Measurements from ENCODE around the gene SULT1A1. TPM values are rescaled to one million over a fixed set of nuclear protein-coding genes. Genes with fewer than 3 reads are reported as not detected.

The SULT1A1 gene
- total and polyA plus RNA-seq, 2 of the 13 experiments (the other 11 are each of a cell fraction or from before 2014, with no cell fraction given) = 114 to 147 TPM

DNA sequence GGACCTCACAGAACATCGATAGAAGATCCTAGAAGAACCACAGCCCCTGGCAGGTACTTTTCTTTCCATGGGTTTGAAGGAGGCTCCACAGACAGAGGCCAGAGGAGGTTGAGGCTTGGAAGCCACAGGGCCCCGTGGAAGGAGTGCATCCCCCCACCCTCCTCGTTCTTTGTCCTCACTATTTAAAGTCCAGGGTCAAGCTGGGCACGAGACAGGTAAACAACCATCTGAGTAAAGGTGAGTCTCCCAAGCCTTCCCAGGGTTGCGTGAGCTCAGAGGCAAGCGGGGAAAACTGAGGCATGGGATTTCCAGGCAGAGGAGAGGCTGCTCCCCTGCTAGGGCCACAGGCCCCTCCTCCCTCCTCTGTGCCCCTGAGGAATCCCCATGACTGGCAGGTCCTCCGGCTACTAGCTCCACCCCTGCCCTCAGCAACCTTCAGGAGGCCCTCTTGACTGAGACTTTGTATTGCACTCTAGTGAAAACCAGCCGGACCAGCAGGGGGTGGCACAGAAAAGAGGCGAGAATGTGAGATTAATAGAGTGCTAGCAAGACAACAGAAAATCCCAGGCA is 12.1 kb downstream of the SULT1A1 start:
- BruUV-seq (replicated peaks) = no TSS peak
- peak overlapping the region; percentile 81 for H3K27ac ChIP-seq (ENCODE audit: extremely low read length, insufficient read depth, low read length)
- intact Hi-C loops (cut with micrococcal nuclease; ENCODE audit: unreplicated experiment) = no loop called here
- DNase-seq (ENCODE audit: low spot score) (peak; percentile 91), ATAC-seq (peak; percentile 61), FAIRE-seq (peak; percentile 60)
- ChIA-PET POLR2A (interaction anchor here (1.5 to 3.3 kb wide), 11 partner anchors 9 to 72 kb away, joined by 3 to 175 read pairs (median 8); partner anchors contain the start of genes NUPR1, SGF29 and SULT1A1), CTCF (ENCODE audit: low intra/inter-chr PET ratio, low total read pairs) (interaction anchor here (1.7 kb wide), 1 partner anchor 18 kb away, joined by 5 read pairs; no protein-coding TSS in a partner anchor)
- H3K36me3 ChIP-seq (replicated peaks in 1 of 2; ENCODE audit: control insufficient read depth in 1 of 2, insufficient read depth in 2 of 2, low read length in 2 of 2) = no peaks in the 10 kb centered on the region
- in situ Hi-C loops (cut with HindIII; ENCODE audit: extremely low pct_ligation_motif_present, low pct_unique_long_range_greater_than_20kb) = no loop called here
- no peaks in the 10 kb centered on the region for H3K27me3 ChIP-seq (ENCODE audit: control insufficient read depth in 1 of 2, insufficient read depth in 2 of 2, low read length in 2 of 2)
- H4K20me1 ChIP-seq (ENCODE audit: insufficient read depth, low read length) = no peaks in the 10 kb centered on the region
- peak overlapping the region; percentile 88 for H3K4me2 ChIP-seq (ENCODE audit: low read depth, low read length)
- no peaks in the 10 kb centered on the region for H3K9me3 ChIP-seq (ENCODE audit: low read length)
- under 1% methylated on average over 8 of the region's 9 CpGs for WGBS (ENCODE audit: low lambda C conversion rate)
- H3K4me1 ChIP-seq (ENCODE audit: insufficient read depth, low read length) = peaks cover 55% of the 10 kb centered on the region
- H2AFZ ChIP-seq (ENCODE audit: low read length) = no peak overlapping the region
- peak overlapping the region; percentile 66 to 80 (median 69) for H3K4me3 ChIP-seq (replicated peaks in 1 of 3; ENCODE audit: insufficient read depth in 1 of 3, low read depth in 2 of 3, low read length in 3 of 3)
- peak overlapping the region; percentile 74 for H3K9ac ChIP-seq (ENCODE audit: insufficient read depth, low read depth, low read length)
- H3K79me2 ChIP-seq (ENCODE audit: insufficient read depth, low read length) = peaks cover 6% of the 10 kb centered on the region
- TF ChIP-seq NR2F6 (IDR thresholded peaks at IDR 0.05) = peak; percentile 48; the same call in 1 of the 2 replicates
- TF ChIP-seq NR2F6 (CRISPR knock-in tag; IDR thresholded peaks at IDR 0.05) = peak; percentile 61
- TF ChIP-seq RBAK (CRISPR knock-in tag; IDR thresholded peaks at IDR 0.05) = no peak
- no peak for TF ChIP-seq KLF16 (CRISPR knock-in tag; IDR thresholded peaks at IDR 0.05)
- peak; percentile 61; the same call in 1 of the 2 replicates for TF ChIP-seq NCOR1 (IDR thresholded peaks at IDR 0.05; ENCODE audit: borderline replicate concordance, low read length)
- TF ChIP-seq, protein P1, sequence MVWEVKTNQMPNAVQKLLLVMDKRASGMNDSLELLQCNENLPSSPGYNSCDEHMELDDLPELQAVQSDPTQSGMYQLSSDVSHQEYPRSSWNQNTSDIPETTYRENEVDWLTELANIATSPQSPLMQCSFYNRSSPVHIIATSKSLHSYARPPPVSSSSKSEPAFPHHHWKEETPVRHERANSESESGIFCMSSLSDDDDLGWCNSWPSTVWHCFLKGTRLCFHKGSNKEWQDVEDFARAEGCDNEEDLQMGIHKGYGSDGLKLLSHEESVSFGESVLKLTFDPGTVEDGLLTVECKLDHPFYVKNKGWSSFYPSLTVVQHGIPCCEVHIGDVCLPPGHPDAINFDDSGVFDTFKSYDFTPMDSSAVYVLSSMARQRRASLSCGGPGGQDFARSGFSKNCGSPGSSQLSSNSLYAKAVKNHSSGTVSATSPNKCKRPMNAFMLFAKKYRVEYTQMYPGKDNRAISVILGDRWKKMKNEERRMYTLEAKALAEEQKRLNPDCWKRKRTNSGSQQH (CRISPR knock-in tag; IDR thresholded peaks at IDR 0.05; ENCODE audit: low read depth) = 0 out of 2 replicates have a peak, but pooled peaks have one; percentile 20
- TF ChIP-seq YEATS4 (CRISPR knock-in tag; IDR thresholded peaks at IDR 0.05; ENCODE audit: borderline replicate concordance) = peak; percentile 33; the same call in 1 of the 2 replicates
- TF ChIP-seq ZNF253 (CRISPR knock-in tag; IDR thresholded peaks at IDR 0.05; ENCODE audit: borderline replicate concordance) = no peak
- TF ChIP-seq PAX8 (CRISPR knock-in tag; IDR thresholded peaks at IDR 0.05; ENCODE audit: borderline replicate concordance) = no peak
- 0 out of 2 replicates have a peak, but pooled peaks have one; percentile 27 for TF ChIP-seq ZNF264 (CRISPR knock-in tag; IDR thresholded peaks at IDR 0.05)
- TF ChIP-seq ATM (IDR thresholded peaks at IDR 0.05; ENCODE audit: borderline replicate concordance) = no peak
- TF ChIP-seq, protein P2, sequence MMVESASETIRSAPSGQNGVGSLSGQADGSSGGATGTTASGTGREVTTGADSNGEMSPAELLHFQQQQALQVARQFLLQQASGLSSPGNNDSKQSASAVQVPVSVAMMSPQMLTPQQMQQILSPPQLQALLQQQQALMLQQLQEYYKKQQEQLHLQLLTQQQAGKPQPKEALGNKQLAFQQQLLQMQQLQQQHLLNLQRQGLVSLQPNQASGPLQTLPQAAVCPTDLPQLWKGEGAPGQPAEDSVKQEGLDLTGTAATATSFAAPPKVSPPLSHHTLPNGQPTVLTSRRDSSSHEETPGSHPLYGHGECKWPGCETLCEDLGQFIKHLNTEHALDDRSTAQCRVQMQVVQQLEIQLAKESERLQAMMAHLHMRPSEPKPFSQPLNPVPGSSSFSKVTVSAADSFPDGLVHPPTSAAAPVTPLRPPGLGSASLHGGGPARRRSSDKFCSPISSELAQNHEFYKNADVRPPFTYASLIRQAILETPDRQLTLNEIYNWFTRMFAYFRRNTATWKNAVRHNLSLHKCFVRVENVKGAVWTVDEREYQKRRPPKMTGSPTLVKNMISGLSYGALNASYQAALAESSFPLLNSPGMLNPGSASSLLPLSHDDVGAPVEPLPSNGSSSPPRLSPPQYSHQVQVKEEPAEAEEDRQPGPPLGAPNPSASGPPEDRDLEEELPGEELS (CRISPR knock-in tag; IDR thresholded peaks at IDR 0.05) = peak; percentile 36; the same call in 1 of the 2 replicates
- TF ChIP-seq RARA (CRISPR knock-in tag; IDR thresholded peaks at IDR 0.05) = 0 out of 2 replicates have a peak, but pooled peaks have one; percentile 45
- TF ChIP-seq ZNF263 (CRISPR knock-in tag; IDR thresholded peaks at IDR 0.05) = peak; percentile 28; the same call in 1 of the 2 replicates
- peak; percentile 1; the same call in 1 of the 2 replicates for TF ChIP-seq MIER2 (CRISPR knock-in tag; IDR thresholded peaks at IDR 0.05)
- no peak for TF ChIP-seq PLRG1 (conservative IDR thresholded peaks at IDR 0.05)
- TF ChIP-seq HNF4A (CRISPR knock-in tag; IDR thresholded peaks at IDR 0.05) = peak; percentile 61
- peak; percentile 59; the same call in 1 of the 2 replicates for TF ChIP-seq ZNF350 (CRISPR knock-in tag; IDR thresholded peaks at IDR 0.05; ENCODE audit: borderline replicate concordance, low read depth)
- peak; percentile 32; the same call in 1 of the 2 replicates for TF ChIP-seq NR2F2 (IDR thresholded peaks at IDR 0.05; ENCODE audit: borderline replicate concordance, low read depth)
- TF ChIP-seq, protein P3, sequence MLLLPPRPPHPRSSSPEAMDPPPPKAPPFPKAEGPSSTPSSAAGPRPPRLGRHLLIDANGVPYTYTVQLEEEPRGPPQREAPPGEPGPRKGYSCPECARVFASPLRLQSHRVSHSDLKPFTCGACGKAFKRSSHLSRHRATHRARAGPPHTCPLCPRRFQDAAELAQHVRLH (CRISPR knock-in tag; IDR thresholded peaks at IDR 0.05; ENCODE audit: borderline replicate concordance, low read depth) = peak; percentile 28; the same call in 1 of the 2 replicates
- TF ChIP-seq ELF1 (CRISPR knock-in tag; IDR thresholded peaks at IDR 0.05) = no peak; the same call in 1 of the 2 replicates
- no peak for TF ChIP-seq SMARCE1 (IDR thresholded peaks at IDR 0.05; ENCODE audit: borderline replicate concordance)
- peak; percentile 53; the same call in 1 of the 2 replicates for TF ChIP-seq TAF1 (CRISPR knock-in tag; IDR thresholded peaks at IDR 0.05)
- peak; percentile 34; the same call in 1 of the 2 replicates for TF ChIP-seq ZMYM4 (CRISPR knock-in tag; IDR thresholded peaks at IDR 0.05)
